Osteocyte (in vitro differentiated cells): ENCODE measurements around the gene CYTH3. TPM values are rescaled to one million over a fixed set of nuclear protein-coding genes. Genes with fewer than 3 reads are reported as not detected.
A peak's percentile ranks its signal among the peaks of the same experiment; 100 is the strongest.

Experiments used
- DNase-seq: peaks from one replicate; pipeline ENCODE4 v3.0.0; 2021; ENCODE audit warnings: mixed read lengths; ENCODE audit not compliant: unreplicated experiment; ENCODE audit errors: extremely low spot score
- H3K27ac Mint-ChIP-seq: one replicate; pipeline ENCODE4 v1.8.0; 2021; ENCODE audit warnings: mild to moderate bottlenecking, mixed read lengths; ENCODE audit not compliant: unreplicated experiment
- H3K27me3 Mint-ChIP-seq: one replicate; pipeline ENCODE4 v1.8.0; 2021; ENCODE audit warnings: mixed read lengths; ENCODE audit not compliant: unreplicated experiment
- H3K36me3 Mint-ChIP-seq: one replicate; pipeline ENCODE4 v1.8.0; 2021; ENCODE audit warnings: mixed read lengths; ENCODE audit not compliant: unreplicated experiment
- H3K4me1 Mint-ChIP-seq: one replicate; pipeline ENCODE4 v1.8.0; 2021; ENCODE audit warnings: mixed read lengths; ENCODE audit not compliant: unreplicated experiment
- H3K4me3 Mint-ChIP-seq: one replicate; pipeline ENCODE4 v1.8.0; 2021; ENCODE audit warnings: mild to moderate bottlenecking, moderate library complexity, mixed read lengths; ENCODE audit not compliant: unreplicated experiment
- H3K9me3 Mint-ChIP-seq: one replicate; pipeline ENCODE4 v1.8.0; 2021; ENCODE audit warnings: mixed read lengths; ENCODE audit not compliant: unreplicated experiment
- total RNA-seq: library from RNA; stranded (reverse); gene quantifications from 2 replicates; pipeline ENCODE4 v1.2.1, GENCODE V29; 2021
- TF ChIP-seq, protein P1 (sequence below): fragments of 200-600 bp; sonication (generic); IDR thresholded peaks from 2 replicates; pipeline ENCODE4 v1.5.0; 2021; ENCODE audit warnings: antibody characterized with exemption, mild to moderate bottlenecking, moderate library complexity

CYTH3 gene
- total RNA-seq, 1 donor from 2014 or later = 63.9 TPM

GRCh38 chr7:6279937-6280336 lies 7.5 kb upstream of the CYTH3 start:
- no peak overlapping the region for H3K4me3 Mint-ChIP-seq
- H3K9me3 Mint-ChIP-seq = no peaks in the 10 kb centered on the region
- TF ChIP-seq, protein P1, sequence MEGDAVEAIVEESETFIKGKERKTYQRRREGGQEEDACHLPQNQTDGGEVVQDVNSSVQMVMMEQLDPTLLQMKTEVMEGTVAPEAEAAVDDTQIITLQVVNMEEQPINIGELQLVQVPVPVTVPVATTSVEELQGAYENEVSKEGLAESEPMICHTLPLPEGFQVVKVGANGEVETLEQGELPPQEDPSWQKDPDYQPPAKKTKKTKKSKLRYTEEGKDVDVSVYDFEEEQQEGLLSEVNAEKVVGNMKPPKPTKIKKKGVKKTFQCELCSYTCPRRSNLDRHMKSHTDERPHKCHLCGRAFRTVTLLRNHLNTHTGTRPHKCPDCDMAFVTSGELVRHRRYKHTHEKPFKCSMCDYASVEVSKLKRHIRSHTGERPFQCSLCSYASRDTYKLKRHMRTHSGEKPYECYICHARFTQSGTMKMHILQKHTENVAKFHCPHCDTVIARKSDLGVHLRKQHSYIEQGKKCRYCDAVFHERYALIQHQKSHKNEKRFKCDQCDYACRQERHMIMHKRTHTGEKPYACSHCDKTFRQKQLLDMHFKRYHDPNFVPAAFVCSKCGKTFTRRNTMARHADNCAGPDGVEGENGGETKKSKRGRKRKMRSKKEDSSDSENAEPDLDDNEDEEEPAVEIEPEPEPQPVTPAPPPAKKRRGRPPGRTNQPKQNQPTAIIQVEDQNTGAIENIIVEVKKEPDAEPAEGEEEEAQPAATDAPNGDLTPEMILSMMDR = no peak
- no peaks in the 10 kb centered on the region for H3K27me3 Mint-ChIP-seq
- DNase-seq = no peak
- peaks cover 46% of the 10 kb centered on the region for H3K4me1 Mint-ChIP-seq
- no peaks in the 10 kb centered on the region for H3K36me3 Mint-ChIP-seq
- no peak overlapping the region for H3K27ac Mint-ChIP-seq

DNA sequence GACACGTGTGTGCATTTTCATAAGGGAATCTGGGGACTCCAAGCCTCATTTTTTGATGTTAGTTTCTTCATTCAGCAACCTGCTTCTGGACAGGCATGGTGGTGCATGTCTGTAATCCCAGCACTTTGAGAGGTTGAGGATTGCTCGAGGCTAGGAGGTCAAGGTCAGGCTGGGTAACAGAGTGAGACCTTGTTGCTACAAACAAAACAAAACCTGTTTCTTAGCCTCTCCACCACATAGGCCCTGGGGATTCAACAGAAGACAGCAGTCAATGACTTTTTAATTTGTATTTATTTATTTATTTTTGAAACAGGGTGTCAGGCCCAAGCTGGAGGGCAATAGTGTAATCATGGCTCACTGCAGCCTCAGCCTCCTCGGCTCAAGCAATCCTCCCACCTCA lies 6.9 kb upstream of the CYTH3 start:
- Mint-ChIP-seq H3K27me3 (no peaks in the 10 kb centered on the region), H3K4me1 (peaks cover 43% of the 10 kb centered on the region), H3K4me3 (no peak overlapping the region), H3K36me3 (no peaks in the 10 kb centered on the region), H3K27ac (no peak overlapping the region), H3K9me3 (no peaks in the 10 kb centered on the region)
- TF ChIP-seq, protein P1 = no peak
- DNase-seq = no peak

GRCh38 chr7:6278749-6279310 lies 6.4 kb upstream of the CYTH3 start:
- peaks cover 38% of the 10 kb centered on the region for H3K4me1 Mint-ChIP-seq
- H3K27me3 Mint-ChIP-seq = no peaks in the 10 kb centered on the region
- H3K9me3 Mint-ChIP-seq = no peaks in the 10 kb centered on the region
- no peak for DNase-seq
- H3K27ac Mint-ChIP-seq = no peak overlapping the region
- H3K4me3 Mint-ChIP-seq = no peak overlapping the region
- TF ChIP-seq, protein P1 = no peak
- H3K36me3 Mint-ChIP-seq = no peaks in the 10 kb centered on the region

GRCh38 chr7:6277476-6277875 lies 5.1 kb upstream of the CYTH3 start:
- Mint-ChIP-seq H3K4me3 (no peak overlapping the region), H3K27ac (no peak overlapping the region)

GRCh38 chr7:6276911-6277408 lies 4.5 kb upstream of the CYTH3 start:
- TF ChIP-seq, protein P1 = no peak
- no peaks in the 10 kb centered on the region for H3K36me3 Mint-ChIP-seq
- no peaks in the 10 kb centered on the region for H3K27me3 Mint-ChIP-seq
- peaks cover 29% of the 10 kb centered on the region for H3K4me1 Mint-ChIP-seq
- peak overlapping the region; percentile 6 for H3K27ac Mint-ChIP-seq
- no peaks in the 10 kb centered on the region for H3K9me3 Mint-ChIP-seq
- no peak overlapping the region for H3K4me3 Mint-ChIP-seq
- DNase-seq = no peak

More at GRCh38 chr7:6277476-6277875, 5.1 kb upstream of the CYTH3 start:
- no peaks in the 10 kb centered on the region for H3K27me3 Mint-ChIP-seq
- peaks cover 34% of the 10 kb centered on the region for H3K4me1 Mint-ChIP-seq
- TF ChIP-seq, protein P1 = no peak
- no peaks in the 10 kb centered on the region for H3K9me3 Mint-ChIP-seq
- no peak for DNase-seq
- H3K36me3 Mint-ChIP-seq = no peaks in the 10 kb centered on the region
